ENCODE measurements around the gene TP53RK. TPM values are rescaled to one million over a fixed set of nuclear protein-coding genes. Genes with fewer than 3 reads are reported as not detected.

TP53RK gene
- polyA plus RNA-seq, 1 of the 3 experiments (the other 2 are of a cell fraction): 5.5 TPM

DNA sequence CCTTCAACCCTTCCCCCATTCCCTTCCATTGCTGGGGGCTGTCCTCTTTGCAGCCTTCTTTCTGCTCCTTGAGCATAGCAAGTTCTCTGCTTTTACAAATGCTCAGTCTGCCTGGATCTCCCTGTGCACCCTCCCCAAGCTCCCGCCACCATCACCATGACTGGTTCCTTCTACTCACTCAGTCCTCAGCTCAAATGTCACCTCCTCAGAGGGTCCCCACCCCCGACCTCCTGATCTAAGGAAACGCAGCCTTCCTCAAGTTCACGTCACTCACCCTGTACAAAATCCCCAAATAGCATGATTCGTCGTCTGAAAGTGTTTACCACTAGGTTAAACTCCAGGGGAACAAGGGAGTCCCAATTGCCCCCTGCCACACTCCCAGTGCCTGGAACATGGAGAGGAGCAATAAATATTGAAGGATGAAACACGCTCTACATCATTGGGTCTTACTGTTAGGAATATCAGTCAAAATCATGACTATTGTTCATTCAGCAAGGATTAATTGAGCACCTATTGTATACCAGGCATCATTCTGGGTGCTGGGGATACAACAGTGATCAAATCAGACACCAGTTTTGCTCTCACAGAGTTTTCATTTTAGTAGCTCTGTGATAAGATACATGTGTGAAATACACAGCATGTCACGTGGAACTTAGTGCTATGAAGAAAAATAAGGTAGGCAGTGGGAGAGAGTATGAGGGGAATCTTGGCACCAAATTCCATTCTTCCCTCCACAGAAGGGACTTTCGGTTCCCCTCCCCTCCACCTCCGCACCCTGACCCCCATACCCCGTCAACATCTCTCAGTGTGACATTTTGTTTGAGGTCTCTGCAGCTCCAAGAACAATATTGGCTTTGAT lies 15.6 kb downstream of the TP53RK start:
- no peaks in the 10 kb centered on the region for H3K27me3 ChIP-seq (ENCODE audit: insufficient read depth)
- H3F3A ChIP-seq (replicated peaks; ENCODE audit: insufficient read depth): no peaks in the 10 kb centered on the region
- H3K9me3 ChIP-seq: no peaks in the 10 kb centered on the region
- no peaks in the 10 kb centered on the region for H4K20me1 ChIP-seq (ENCODE audit: insufficient read depth)
- H3K9me2 ChIP-seq: no peaks in the 10 kb centered on the region
- no peak overlapping the region for H3K4me3 ChIP-seq (ENCODE audit: low read depth in 2 of 2, low read length in 1 of 2)
- TF ChIP-seq NFIC (IDR thresholded peaks at IDR 0.05; ENCODE audit: borderline replicate concordance) (no peak), MEF2A (IDR thresholded peaks at IDR 0.05; ENCODE audit: borderline replicate concordance, low read depth) (no peak), JUND (IDR thresholded peaks at IDR 0.05) (no peak)
- H2AFZ ChIP-seq (ENCODE audit: low read depth): no peak overlapping the region
- 72% methylated on average over 11 of the region's 11 CpGs for WGBS (ENCODE audit: low lambda C conversion rate)
- H3K79me2 ChIP-seq (ENCODE audit: insufficient read depth): no peaks in the 10 kb centered on the region
- H3K9ac ChIP-seq: no peak overlapping the region
- ChIA-PET POLR2A (no interaction called here), CTCF (interaction anchor here (0.8 kb wide), 1 partner anchor 152 kb away, joined by 3 read pairs; no protein-coding TSS in a partner anchor)
- no peak overlapping the region for H3K27ac ChIP-seq (ENCODE audit: low read depth in 2 of 2, low read length in 1 of 2)
- H3K4me1 ChIP-seq (ENCODE audit: control insufficient read depth in 1 of 2, insufficient read depth in 2 of 2, low read depth in 1 of 2, low read length in 1 of 2): no peaks in the 10 kb centered on the region
- DNase-seq: no peak
- H3K36me3 ChIP-seq (replicated peaks in 1 of 2; ENCODE audit: control insufficient read depth in 1 of 2, insufficient read depth in 2 of 2, low read length in 1 of 2): no peaks in the 10 kb centered on the region
- no peak overlapping the region for H3K4me2 ChIP-seq

DNA sequence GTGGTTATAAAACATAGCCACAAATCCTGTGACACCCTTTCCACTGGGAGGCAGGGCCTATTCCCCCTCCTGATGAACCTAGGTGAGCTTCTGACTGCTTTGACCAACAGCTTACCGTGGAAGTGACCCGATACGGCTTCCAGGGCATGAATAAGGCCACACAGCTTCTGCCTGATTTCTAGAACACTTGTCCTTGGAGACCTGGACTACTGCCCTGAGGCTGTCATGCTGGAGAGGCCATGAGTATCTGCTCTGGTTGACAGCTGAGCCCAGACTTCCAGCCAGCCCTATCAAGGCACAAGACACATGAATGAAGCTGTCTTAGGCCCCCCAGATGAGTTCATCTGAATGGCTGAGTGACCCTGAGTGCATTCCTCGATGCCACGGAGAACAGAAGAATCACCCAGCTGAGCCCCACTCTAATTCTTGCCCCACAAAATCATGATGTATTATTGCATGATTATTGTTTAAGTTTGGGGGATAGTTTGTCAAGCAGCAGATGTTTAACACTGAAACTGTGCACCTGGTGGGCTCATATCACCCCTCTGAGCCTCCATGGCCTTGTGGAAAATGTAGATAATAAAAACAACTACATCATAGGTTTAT lies 16.6 kb downstream of the TP53RK start:
- H3K9ac ChIP-seq: no peak overlapping the region
- no peak overlapping the region for H3K4me2 ChIP-seq
- H4K20me1 ChIP-seq (ENCODE audit: insufficient read depth): no peaks in the 10 kb centered on the region
- no peaks in the 10 kb centered on the region for H3K9me2 ChIP-seq
- H3K79me2 ChIP-seq (ENCODE audit: insufficient read depth): no peaks in the 10 kb centered on the region
- 85% methylated on average over 2 of the region's 5 CpGs for WGBS (ENCODE audit: low lambda C conversion rate)
- no peaks in the 10 kb centered on the region for H3K4me1 ChIP-seq (ENCODE audit: control insufficient read depth in 1 of 2, insufficient read depth in 2 of 2, low read depth in 1 of 2, low read length in 1 of 2)
- DNase-seq: no peak
- H3K36me3 ChIP-seq (replicated peaks in 1 of 2; ENCODE audit: control insufficient read depth in 1 of 2, insufficient read depth in 2 of 2, low read length in 1 of 2): no peaks in the 10 kb centered on the region
- no peak overlapping the region for H3K27ac ChIP-seq (ENCODE audit: low read depth in 2 of 2, low read length in 1 of 2)
- CTCF ChIA-PET: no interaction called here
- TF ChIP-seq, protein P1, sequence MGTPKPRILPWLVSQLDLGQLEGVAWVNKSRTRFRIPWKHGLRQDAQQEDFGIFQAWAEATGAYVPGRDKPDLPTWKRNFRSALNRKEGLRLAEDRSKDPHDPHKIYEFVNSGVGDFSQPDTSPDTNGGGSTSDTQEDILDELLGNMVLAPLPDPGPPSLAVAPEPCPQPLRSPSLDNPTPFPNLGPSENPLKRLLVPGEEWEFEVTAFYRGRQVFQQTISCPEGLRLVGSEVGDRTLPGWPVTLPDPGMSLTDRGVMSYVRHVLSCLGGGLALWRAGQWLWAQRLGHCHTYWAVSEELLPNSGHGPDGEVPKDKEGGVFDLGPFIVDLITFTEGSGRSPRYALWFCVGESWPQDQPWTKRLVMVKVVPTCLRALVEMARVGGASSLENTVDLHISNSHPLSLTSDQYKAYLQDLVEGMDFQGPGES (IDR thresholded peaks at IDR 0.05; ENCODE audit: low read depth, low read length): no peak
- TF ChIP-seq JUND (IDR thresholded peaks at IDR 0.05): no peak
- TF ChIP-seq GABPA (IDR thresholded peaks at IDR 0.05; ENCODE audit: low read depth): no peak
- TF ChIP-seq TAF1 (IDR thresholded peaks at IDR 0.05; ENCODE audit: borderline replicate concordance, low read depth, low read length): no peak
- TF ChIP-seq, protein P2, sequence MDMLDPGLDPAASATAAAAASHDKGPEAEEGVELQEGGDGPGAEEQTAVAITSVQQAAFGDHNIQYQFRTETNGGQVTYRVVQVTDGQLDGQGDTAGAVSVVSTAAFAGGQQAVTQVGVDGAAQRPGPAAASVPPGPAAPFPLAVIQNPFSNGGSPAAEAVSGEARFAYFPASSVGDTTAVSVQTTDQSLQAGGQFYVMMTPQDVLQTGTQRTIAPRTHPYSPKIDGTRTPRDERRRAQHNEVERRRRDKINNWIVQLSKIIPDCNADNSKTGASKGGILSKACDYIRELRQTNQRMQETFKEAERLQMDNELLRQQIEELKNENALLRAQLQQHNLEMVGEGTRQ (IDR thresholded peaks at IDR 0.05; ENCODE audit: borderline replicate concordance, low read depth, low read length): no peak
- no peak for TF ChIP-seq ELF1 (IDR thresholded peaks at IDR 0.05)
- TF ChIP-seq SMC3 (IDR thresholded peaks at IDR 0.05; ENCODE audit: low read depth, low read length): no peak
- TF ChIP-seq RXRA (IDR thresholded peaks at IDR 0.05; ENCODE audit: borderline replicate concordance, low read depth): no peak
- TF ChIP-seq NRF1 (IDR thresholded peaks at IDR 0.05; ENCODE audit: low read depth, low read length): no peak
- TF ChIP-seq SIN3A (IDR thresholded peaks at IDR 0.05; ENCODE audit: borderline replicate concordance, low read depth, low read length): no peak
- TF ChIP-seq, protein P3, sequence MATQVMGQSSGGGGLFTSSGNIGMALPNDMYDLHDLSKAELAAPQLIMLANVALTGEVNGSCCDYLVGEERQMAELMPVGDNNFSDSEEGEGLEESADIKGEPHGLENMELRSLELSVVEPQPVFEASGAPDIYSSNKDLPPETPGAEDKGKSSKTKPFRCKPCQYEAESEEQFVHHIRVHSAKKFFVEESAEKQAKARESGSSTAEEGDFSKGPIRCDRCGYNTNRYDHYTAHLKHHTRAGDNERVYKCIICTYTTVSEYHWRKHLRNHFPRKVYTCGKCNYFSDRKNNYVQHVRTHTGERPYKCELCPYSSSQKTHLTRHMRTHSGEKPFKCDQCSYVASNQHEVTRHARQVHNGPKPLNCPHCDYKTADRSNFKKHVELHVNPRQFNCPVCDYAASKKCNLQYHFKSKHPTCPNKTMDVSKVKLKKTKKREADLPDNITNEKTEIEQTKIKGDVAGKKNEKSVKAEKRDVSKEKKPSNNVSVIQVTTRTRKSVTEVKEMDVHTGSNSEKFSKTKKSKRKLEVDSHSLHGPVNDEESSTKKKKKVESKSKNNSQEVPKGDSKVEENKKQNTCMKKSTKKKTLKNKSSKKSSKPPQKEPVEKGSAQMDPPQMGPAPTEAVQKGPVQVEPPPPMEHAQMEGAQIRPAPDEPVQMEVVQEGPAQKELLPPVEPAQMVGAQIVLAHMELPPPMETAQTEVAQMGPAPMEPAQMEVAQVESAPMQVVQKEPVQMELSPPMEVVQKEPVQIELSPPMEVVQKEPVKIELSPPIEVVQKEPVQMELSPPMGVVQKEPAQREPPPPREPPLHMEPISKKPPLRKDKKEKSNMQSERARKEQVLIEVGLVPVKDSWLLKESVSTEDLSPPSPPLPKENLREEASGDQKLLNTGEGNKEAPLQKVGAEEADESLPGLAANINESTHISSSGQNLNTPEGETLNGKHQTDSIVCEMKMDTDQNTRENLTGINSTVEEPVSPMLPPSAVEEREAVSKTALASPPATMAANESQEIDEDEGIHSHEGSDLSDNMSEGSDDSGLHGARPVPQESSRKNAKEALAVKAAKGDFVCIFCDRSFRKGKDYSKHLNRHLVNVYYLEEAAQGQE (IDR thresholded peaks at IDR 0.05; ENCODE audit: low read depth, low read length): no peak
- no peak overlapping the region for H3K4me3 ChIP-seq (ENCODE audit: low read depth in 2 of 2, low read length in 1 of 2)
- H2AFZ ChIP-seq (ENCODE audit: low read depth): no peak overlapping the region
- no peaks in the 10 kb centered on the region for H3F3A ChIP-seq (replicated peaks; ENCODE audit: insufficient read depth)
- H3K27me3 ChIP-seq (ENCODE audit: insufficient read depth): no peaks in the 10 kb centered on the region
- no peaks in the 10 kb centered on the region for H3K9me3 ChIP-seq
- POLR2A ChIA-PET: no interaction called here
